T-helper 1 cell (primary cell): Measurements from ENCODE around the gene HSPH1.

Experiments used
- DNase-seq, 5 donors: peaks; one replicate each; pipeline ENCODE4 v3.0.0-alpha.2; 2012 to 2020

HSPH1 gene

DNA sequence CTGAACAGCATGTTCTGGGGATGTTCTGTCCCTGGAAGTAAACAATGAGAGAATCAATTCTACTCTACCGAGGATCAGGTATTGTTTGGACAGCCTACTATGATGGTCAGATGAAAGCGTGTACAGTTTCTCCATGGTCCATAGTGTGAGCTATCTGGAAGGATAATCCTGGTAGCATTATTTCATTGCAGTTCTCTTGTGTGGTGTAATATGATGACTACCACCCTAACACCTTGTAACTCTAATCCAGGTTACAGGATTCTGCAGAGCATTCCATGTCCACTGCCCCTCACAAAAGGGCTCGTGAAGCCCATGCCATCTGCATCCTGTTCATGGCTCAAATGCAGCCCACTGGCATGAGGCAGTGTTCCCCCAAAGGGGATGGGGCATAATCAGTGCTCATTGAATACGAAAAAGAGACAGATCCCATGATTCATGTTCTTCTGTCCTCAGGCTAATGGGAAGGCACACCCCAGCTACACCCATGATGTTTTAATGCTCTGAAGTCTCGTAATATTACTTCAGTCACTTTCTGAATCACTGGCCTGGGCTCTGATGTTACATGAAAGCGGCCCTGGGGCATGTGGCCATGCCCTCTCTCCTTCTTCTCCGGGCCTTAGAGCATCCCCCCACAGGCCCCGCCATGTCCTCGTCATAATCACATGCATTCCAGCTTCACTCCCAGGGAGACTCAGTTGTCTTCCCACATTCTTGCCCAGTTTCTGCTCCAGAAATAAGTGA lies 68.4 kb downstream of the HSPH1 start:
- no peak for DNase-seq

DNA sequence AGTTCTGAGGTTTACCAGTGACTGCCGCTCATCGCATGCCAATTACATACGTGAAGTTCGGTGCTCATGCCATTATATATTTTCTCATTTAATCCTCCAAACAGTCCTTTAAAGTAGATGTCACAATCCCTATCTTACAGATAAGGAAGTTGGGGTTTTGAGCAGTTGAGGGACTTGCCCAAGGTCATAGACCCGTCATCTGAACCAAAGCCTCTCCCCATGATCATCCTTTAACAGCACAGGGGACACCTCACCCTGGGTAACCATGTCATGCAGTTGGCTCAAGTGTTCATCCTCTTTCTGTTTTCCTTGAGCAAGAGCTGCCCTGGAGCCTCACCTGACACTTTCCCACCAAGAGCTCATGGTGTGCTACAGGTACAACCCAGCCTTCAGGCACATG lies 69.1 kb downstream of the HSPH1 start:
- DNase-seq, result no peak

DNA sequence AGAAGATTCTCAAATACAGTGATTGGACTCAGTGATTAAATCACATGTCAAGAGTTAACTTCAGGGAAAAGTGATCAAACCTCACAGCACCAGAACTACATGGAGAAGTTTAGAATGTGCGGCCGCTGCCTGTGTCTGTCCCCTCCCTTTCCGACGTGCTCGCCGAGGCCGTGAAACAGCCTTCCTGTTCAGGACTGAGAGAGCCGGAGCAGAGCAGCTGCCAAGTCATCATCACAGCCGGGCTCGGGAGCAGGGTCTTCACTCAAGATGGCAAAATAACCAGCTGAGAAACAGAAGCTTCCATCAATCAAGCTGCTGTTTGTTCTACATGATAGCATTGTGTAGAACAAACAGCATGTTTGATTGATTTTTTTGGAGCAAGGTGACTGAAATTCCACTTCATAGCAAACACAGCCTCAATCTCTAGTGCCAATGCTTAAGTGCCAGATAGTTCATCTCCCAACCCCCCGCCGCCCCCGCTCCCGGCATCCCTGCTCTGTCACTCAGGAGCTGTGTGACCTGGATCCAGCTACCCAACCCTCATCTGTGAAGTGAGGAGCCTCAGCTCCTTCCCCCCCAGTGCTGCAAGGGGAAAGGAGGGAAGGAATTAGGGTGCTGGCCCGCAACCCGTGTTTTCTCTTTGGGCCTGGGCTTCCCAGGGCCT lies 70.6 kb downstream of the HSPH1 start:
- DNase-seq, result no peak

DNA sequence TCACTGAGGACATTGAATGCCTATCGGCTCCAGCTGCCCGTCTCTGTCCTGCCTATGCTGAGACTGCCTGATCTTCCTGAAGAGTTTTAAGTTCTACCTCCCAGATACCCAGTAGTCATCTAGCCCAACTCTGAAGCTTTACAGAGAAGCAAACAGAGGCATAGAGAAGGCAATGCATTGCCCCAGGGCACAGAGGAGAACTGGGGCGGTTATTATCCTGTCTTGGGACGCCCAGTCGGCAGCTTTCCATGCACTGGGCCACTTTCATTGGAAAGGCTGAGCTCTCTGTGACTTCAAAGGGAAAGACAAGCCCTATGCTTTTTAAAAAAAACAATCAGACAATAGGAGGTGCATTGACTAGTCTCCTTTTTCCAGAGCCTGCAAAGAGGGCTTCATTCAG lies 71.6 kb downstream of the HSPH1 start:
- no peak for DNase-seq

DNA sequence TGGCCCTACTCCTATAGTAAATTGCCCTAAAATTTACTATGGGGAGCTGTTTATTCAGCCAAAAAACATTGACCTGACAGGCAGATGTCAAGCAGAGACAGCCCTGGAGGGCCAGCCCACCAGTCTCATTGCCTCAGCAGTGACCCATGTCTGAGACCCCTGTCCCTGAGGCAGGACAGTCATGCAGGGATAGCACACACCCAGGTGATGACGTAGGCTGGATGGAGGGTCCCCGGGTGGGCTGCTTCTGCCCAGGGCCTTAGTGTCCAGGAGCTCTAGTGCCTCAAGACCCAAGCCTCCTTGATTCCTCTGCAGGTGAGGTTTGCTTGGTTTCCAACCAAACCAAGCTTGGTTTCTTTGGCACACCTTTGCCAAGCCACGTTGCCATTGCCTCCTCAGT lies 72.1 kb downstream of the HSPH1 start:
- DNase-seq, result no peak

DNA sequence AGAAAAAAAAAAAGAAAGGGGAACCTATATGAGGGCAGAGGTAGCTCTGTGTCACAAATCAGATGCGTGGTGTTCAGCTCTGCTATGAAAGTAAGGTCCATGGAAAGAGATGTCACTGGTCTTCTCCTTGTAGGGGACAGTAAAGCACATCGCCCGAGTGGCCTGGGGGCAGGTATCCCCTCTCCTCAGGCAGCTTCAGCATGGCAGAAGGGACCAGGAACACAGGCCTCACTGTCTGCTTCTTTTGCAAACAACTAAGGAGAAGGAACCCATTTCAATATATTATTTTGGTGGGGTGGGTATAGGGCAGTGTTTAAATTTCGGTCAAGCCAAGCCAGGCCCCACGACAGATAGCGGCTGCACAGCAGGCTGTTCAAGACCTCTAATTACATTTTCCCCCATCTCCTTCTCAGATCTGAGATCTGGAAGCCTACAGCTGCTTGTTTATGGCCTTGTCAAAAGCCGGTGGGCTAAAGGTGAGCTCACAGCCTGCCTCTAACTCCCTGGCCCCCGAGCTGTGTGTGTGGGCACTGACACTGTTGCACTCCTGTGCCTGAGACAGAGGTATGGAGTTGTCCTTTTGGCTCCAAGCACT lies 72.8 kb downstream of the HSPH1 start:
- no peak for DNase-seq
